Activated CD4-positive, alpha-beta T cell treated with anti-CD3 and anti-CD28 coated beads, Interleukin-2, amount 10 ng/mL, durations not matched to agents 24 days and 14 days (primary cell): ENCODE results near the gene CDKAL1. TPM values are rescaled to one million over a fixed set of nuclear protein-coding genes. Genes with fewer than 3 reads are reported as not detected.

Experiments
- DNase-seq: peaks from one replicate; pipeline ENCODE4 v3.0.0; 2022
- H3K27ac Mint-ChIP-seq: one replicate; pipeline ENCODE4 v1.8.0; 2022; ENCODE audit warnings: mild to moderate bottlenecking, mixed read lengths
- H3K27me3 Mint-ChIP-seq: one replicate; pipeline ENCODE4 v1.8.0; 2022; ENCODE audit warnings: mixed read lengths
- H3K36me3 Mint-ChIP-seq: one replicate; pipeline ENCODE4 v1.8.0; 2022; ENCODE audit warnings: low read depth, mild to moderate bottlenecking, mixed read lengths
- H3K4me1 Mint-ChIP-seq: one replicate; pipeline ENCODE4 v1.8.0; 2021; ENCODE audit warnings: mixed read lengths
- H3K4me3 Mint-ChIP-seq: one replicate; pipeline ENCODE4 v1.8.0; 2022; ENCODE audit warnings: mild to moderate bottlenecking, moderate library complexity, mixed read lengths
- H3K9me3 Mint-ChIP-seq: one replicate; pipeline ENCODE4 v1.8.0; 2021; ENCODE audit warnings: mixed read lengths
- intact Hi-C: fragments of 100-400 bp; cut with micrococcal nuclease; formaldehyde crosslinking; loops from one replicate; pipeline ENCODE4 v1.15.1; 2023
- total RNA-seq: library from RNA; stranded (reverse); gene quantifications from 2 replicates; pipeline ENCODE4 v1.2.3, GENCODE V29; 2022

CDKAL1 gene
- total RNA-seq, 1 donor from 2014 or later, result 29.1 TPM

GRCh38 chr6:20696676-20697075 lies 162.4 kb downstream of the CDKAL1 start:
- DNase-seq, result no peak
- Mint-ChIP-seq H3K9me3 (no peaks in the 10 kb centered on the region), H3K4me3 (no peak overlapping the region), H3K27ac (no peak overlapping the region), H3K4me1 (peaks cover 11% of the 10 kb centered on the region), H3K36me3 (peaks cover 2% of the 10 kb centered on the region), H3K27me3 (no peaks in the 10 kb centered on the region)
- intact Hi-C loops, result no loop called here

GRCh38 chr6:20698675-20699074 lies 164.4 kb downstream of the CDKAL1 start:
- H3K27me3 Mint-ChIP-seq, result no peaks in the 10 kb centered on the region
- no peaks in the 10 kb centered on the region for H3K9me3 Mint-ChIP-seq
- intact Hi-C loops, result no loop called here
- H3K4me3 Mint-ChIP-seq, result no peak overlapping the region
- H3K27ac Mint-ChIP-seq, result no peak overlapping the region
- H3K4me1 Mint-ChIP-seq, result peaks cover 12% of the 10 kb centered on the region
- no peak for DNase-seq
- H3K36me3 Mint-ChIP-seq, result peaks cover 2% of the 10 kb centered on the region

- Mint-ChIP-seq H3K9me3 (no peaks in the 10 kb centered on the region), H3K36me3 (peaks cover 2% of the 10 kb centered on the region), H3K4me3 (no peak overlapping the region), H3K27me3 (no peaks in the 10 kb centered on the region), H3K27ac (no peak overlapping the region), H3K4me1 (peaks cover 17% of the 10 kb centered on the region)
- intact Hi-C loops, result no loop called here
- DNase-seq, result no peak
Observed at GRCh38 chr6:20699402-20699801, 165.1 kb downstream of the CDKAL1 start.

GRCh38 chr6:20700375-20700774 lies 166.1 kb downstream of the CDKAL1 start:
- no peak for DNase-seq
- H3K4me1 Mint-ChIP-seq, result peaks cover 18% of the 10 kb centered on the region
- H3K36me3 Mint-ChIP-seq, result peaks cover 2% of the 10 kb centered on the region
- intact Hi-C loops, result loop anchor here (10.0 kb wide), 2 partner anchors 116 to 224 kb away; no protein-coding TSS in a partner anchor
- no peaks in the 10 kb centered on the region for H3K27me3 Mint-ChIP-seq
- H3K27ac Mint-ChIP-seq, result no peak overlapping the region
- H3K9me3 Mint-ChIP-seq, result no peaks in the 10 kb centered on the region
- H3K4me3 Mint-ChIP-seq, result no peak overlapping the region

- intact Hi-C loops, result loop anchor here (10.0 kb wide), 2 partner anchors 118 to 222 kb away; no protein-coding TSS in a partner anchor
Observed at GRCh38 chr6:20702366-20702765, 168.1 kb downstream of the CDKAL1 start.

GRCh38 chr6:20703049-20703448 lies 168.8 kb downstream of the CDKAL1 start:
- Mint-ChIP-seq H3K36me3 (peaks cover 2% of the 10 kb centered on the region), H3K27me3 (no peaks in the 10 kb centered on the region), H3K4me1 (peaks cover 20% of the 10 kb centered on the region), H3K9me3 (no peaks in the 10 kb centered on the region), H3K4me3 (no peak overlapping the region), H3K27ac (no peak overlapping the region)
- intact Hi-C loops, result loop anchor here (10.0 kb wide), 2 partner anchors 118 to 222 kb away; no protein-coding TSS in a partner anchor
- DNase-seq, result no peak

More at GRCh38 chr6:20702366-20702765, 168.1 kb downstream of the CDKAL1 start:
- H3K9me3 Mint-ChIP-seq, result no peaks in the 10 kb centered on the region
- H3K4me3 Mint-ChIP-seq, result no peak overlapping the region
- peaks cover 20% of the 10 kb centered on the region for H3K4me1 Mint-ChIP-seq
- H3K27me3 Mint-ChIP-seq, result no peaks in the 10 kb centered on the region
- H3K27ac Mint-ChIP-seq, result no peak overlapping the region
- no peak for DNase-seq
- H3K36me3 Mint-ChIP-seq, result peaks cover 2% of the 10 kb centered on the region

GRCh38 chr6:20704325-20705025 lies 170.2 kb downstream of the CDKAL1 start:
- no peak overlapping the region for H3K27ac Mint-ChIP-seq
- intact Hi-C loops, result loop anchor here (10.0 kb wide), 2 partner anchors 120 to 220 kb away; no protein-coding TSS in a partner anchor
- peaks cover 2% of the 10 kb centered on the region for H3K36me3 Mint-ChIP-seq
- H3K4me3 Mint-ChIP-seq, result no peak overlapping the region
- DNase-seq, result no peak
- no peaks in the 10 kb centered on the region for H3K27me3 Mint-ChIP-seq
- peaks cover 23% of the 10 kb centered on the region for H3K4me1 Mint-ChIP-seq
- no peaks in the 10 kb centered on the region for H3K9me3 Mint-ChIP-seq

GRCh38 chr6:20705741-20706140 lies 171.5 kb downstream of the CDKAL1 start:
- intact Hi-C loops, result loop anchor here (10.0 kb wide), 2 partner anchors 121 to 219 kb away; no protein-coding TSS in a partner anchor
- Mint-ChIP-seq H3K36me3 (peaks cover 2% of the 10 kb centered on the region), H3K4me3 (no peak overlapping the region), H3K9me3 (no peaks in the 10 kb centered on the region), H3K27ac (no peak overlapping the region), H3K27me3 (no peaks in the 10 kb centered on the region), H3K4me1 (peaks cover 25% of the 10 kb centered on the region)
- no peak for DNase-seq

- Mint-ChIP-seq H3K9me3 (no peaks in the 10 kb centered on the region), H3K36me3 (no peaks in the 10 kb centered on the region), H3K27ac (no peak overlapping the region), H3K4me1 (peaks cover 25% of the 10 kb centered on the region), H3K27me3 (no peaks in the 10 kb centered on the region), H3K4me3 (no peak overlapping the region)
- intact Hi-C loops, result loop anchor here (10.0 kb wide), 2 partner anchors 122 to 218 kb away; no protein-coding TSS in a partner anchor
- no peak for DNase-seq
Observed at GRCh38 chr6:20706238-20706938, 172.1 kb downstream of the CDKAL1 start.

GRCh38 chr6:20706939-20707485 lies 172.8 kb downstream of the CDKAL1 start:
- no peak for DNase-seq
- Mint-ChIP-seq H3K36me3 (no peaks in the 10 kb centered on the region), H3K4me3 (no peak overlapping the region), H3K9me3 (no peaks in the 10 kb centered on the region), H3K27ac (no peak overlapping the region), H3K27me3 (no peaks in the 10 kb centered on the region), H3K4me1 (peaks cover 24% of the 10 kb centered on the region)
- intact Hi-C loops, result loop anchor here (10.0 kb wide), 2 partner anchors 122 to 218 kb away; no protein-coding TSS in a partner anchor

- DNase-seq, result no peak
- no peaks in the 10 kb centered on the region for H3K27me3 Mint-ChIP-seq
- intact Hi-C loops, result loop anchor here (10.0 kb wide), 2 partner anchors 123 to 217 kb away; no protein-coding TSS in a partner anchor
- H3K36me3 Mint-ChIP-seq, result no peaks in the 10 kb centered on the region
- no peak overlapping the region for H3K4me3 Mint-ChIP-seq
- no peak overlapping the region for H3K27ac Mint-ChIP-seq
- peaks cover 25% of the 10 kb centered on the region for H3K4me1 Mint-ChIP-seq
- H3K9me3 Mint-ChIP-seq, result no peaks in the 10 kb centered on the region
Observed at GRCh38 chr6:20707870-20708269, 173.6 kb downstream of the CDKAL1 start.

GRCh38 chr6:20708367-20709124 lies 174.3 kb downstream of the CDKAL1 start:
- Mint-ChIP-seq H3K27ac (no peak overlapping the region), H3K9me3 (no peaks in the 10 kb centered on the region), H3K27me3 (no peaks in the 10 kb centered on the region), H3K4me1 (peaks cover 25% of the 10 kb centered on the region), H3K4me3 (no peak overlapping the region), H3K36me3 (no peaks in the 10 kb centered on the region)
- no peak for DNase-seq
- intact Hi-C loops, result loop anchor here (10.0 kb wide), 2 partner anchors 124 to 216 kb away; no protein-coding TSS in a partner anchor

GRCh38 chr6:20709451-20709850 lies 175.2 kb downstream of the CDKAL1 start:
- intact Hi-C loops, result loop anchor here (10.0 kb wide), 2 partner anchors 125 to 215 kb away; no protein-coding TSS in a partner anchor
- Mint-ChIP-seq H3K4me3 (no peak overlapping the region), H3K36me3 (no peaks in the 10 kb centered on the region), H3K27me3 (no peaks in the 10 kb centered on the region), H3K4me1 (peaks cover 20% of the 10 kb centered on the region), H3K9me3 (no peaks in the 10 kb centered on the region), H3K27ac (no peak overlapping the region)
- DNase-seq, result no peak
